DND-41 (cell line): Measurements from ENCODE around the gene SGSH.

Source experiments
- ATAC-seq: fragments of 200-7000 bp; cut with Tn5 transposase; 3 replicates; pipeline ENCODE4 v1.9.1; 2021; ENCODE audit warnings: low read depth; ENCODE audit not compliant: insufficient read depth
- DNase-seq: peaks from one replicate; pipeline ENCODE4 v3.0.0-alpha.2; 2020
- H2AFZ ChIP-seq: 2 replicates; pipeline ENCODE4 v1.6.0; 2012; ENCODE audit warnings: low read depth, low read length
- H3K27ac ChIP-seq: 2 replicates; pipeline ENCODE4 v1.5.1; 2012; ENCODE audit warnings: low read length, inconsistent platforms
- H3K27me3 ChIP-seq: fragments of 200-600 bp; sonication (generic); 2 replicates; pipeline ENCODE4 v1.6.0; 2012; ENCODE audit warnings: low read length, mild to moderate bottlenecking, inconsistent platforms; ENCODE audit not compliant: insufficient read depth, poor library complexity
- H3K36me3 ChIP-seq: 2 replicates; pipeline ENCODE4 v1.5.1; 2012; ENCODE audit warnings: low read length, inconsistent platforms; ENCODE audit not compliant: insufficient read depth
- H3K4me1 ChIP-seq: 2 replicates; pipeline ENCODE4 v1.5.1; 2012; ENCODE audit warnings: mild to moderate bottlenecking, low read length; ENCODE audit not compliant: insufficient read depth
- H3K4me2 ChIP-seq: 2 replicates; pipeline ENCODE4 v1.6.0; 2012; ENCODE audit warnings: mild to moderate bottlenecking, moderate library complexity, low read length, inconsistent platforms; ENCODE audit not compliant: insufficient read depth
- H3K4me3 ChIP-seq, 2 experiments: fragments of 200-600 bp in 1 of 2; shearing (Covaris generic) in 1 of 2; 2 replicates each; pipeline ENCODE4 v1.5.1; 2012 to 2016; ENCODE audit warnings: inconsistent platforms in 2 of 2, low read length in 2 of 2, mild to moderate bottlenecking in 2 of 2, low read depth in 1 of 2, moderate library complexity in 1 of 2
- H3K79me2 ChIP-seq: 2 replicates; pipeline ENCODE4 v1.6.0; 2012; ENCODE audit warnings: low read length, inconsistent platforms; ENCODE audit not compliant: insufficient read depth
- H3K9ac ChIP-seq: 2 replicates; pipeline ENCODE4 v1.6.0; 2012; ENCODE audit warnings: low read depth, mild to moderate bottlenecking, inconsistent platforms, low read length, moderate library complexity
- H3K9me3 ChIP-seq: 2 replicates; pipeline ENCODE4 v1.5.1; 2012; ENCODE audit warnings: low read length, moderate library complexity, mild to moderate bottlenecking, inconsistent platforms; ENCODE audit not compliant: insufficient read depth, severe bottlenecking
- H4K20me1 ChIP-seq: 2 replicates; pipeline ENCODE4 v1.6.0; 2012; ENCODE audit warnings: low read length; ENCODE audit not compliant: insufficient read depth
- CTCF ChIP-seq: IDR thresholded peaks from 2 replicates; pipeline ENCODE4 v1.5.1; 2012; ENCODE audit warnings: borderline replicate concordance, low read length, moderate library complexity, mild to moderate bottlenecking; ENCODE audit not compliant: poor library complexity, severe bottlenecking; ENCODE audit errors: extremely low read depth
- EZH2 ChIP-seq: IDR thresholded peaks from 3 replicates; pipeline ENCODE4 v1.6.1; 2012; ENCODE audit warnings: borderline replicate concordance, low read depth, mild to moderate bottlenecking, moderate library complexity, low read length, inconsistent platforms; ENCODE audit not compliant: severe bottlenecking

SGSH gene

GRCh38 chr17:80177986-80178595 is 42.0 kb downstream of the SGSH start:
- no peaks in the 10 kb centered on the region for H3K36me3 ChIP-seq
- H3K79me2 ChIP-seq, result no peaks in the 10 kb centered on the region
- TF ChIP-seq CTCF (no peak), EZH2 (no peak)
- DNase-seq (no peak), ATAC-seq (no peak)
- peaks cover 9% of the 10 kb centered on the region for H3K27me3 ChIP-seq
- H3K27ac ChIP-seq, result no peak overlapping the region
- no peak overlapping the region for H3K9ac ChIP-seq
- H3K4me1 ChIP-seq, result no peaks in the 10 kb centered on the region
- H3K4me2 ChIP-seq, result no peak overlapping the region
- no peak overlapping the region for H3K4me3 ChIP-seq
- H2AFZ ChIP-seq, result no peak overlapping the region
- no peaks in the 10 kb centered on the region for H3K9me3 ChIP-seq
- no peaks in the 10 kb centered on the region for H4K20me1 ChIP-seq

GRCh38 chr17:80176757-80177156 is 43.4 kb downstream of the SGSH start:
- no peak overlapping the region for H3K9ac ChIP-seq

DNA sequence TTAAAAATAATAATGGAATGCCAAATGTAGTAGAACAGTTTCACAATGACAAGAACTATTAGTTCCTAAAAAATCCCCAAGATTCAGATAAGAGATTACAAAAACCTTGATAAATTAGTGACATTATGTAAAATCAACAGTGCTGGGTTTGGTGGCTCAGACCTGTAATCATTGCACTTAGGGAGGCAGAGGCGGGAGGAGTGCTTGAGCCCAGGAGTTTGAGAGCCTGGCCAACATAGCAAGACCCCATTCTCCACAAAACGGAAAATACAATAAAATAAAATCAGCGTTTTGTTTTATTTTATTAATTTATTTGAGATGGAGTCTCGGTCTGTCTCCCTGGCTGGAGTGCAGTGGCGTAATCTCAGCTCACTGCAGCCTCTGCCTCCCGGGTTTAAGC is 46.2 kb downstream of the SGSH start:
- Histone ChIP-seq H4K20me1 (no peaks in the 10 kb centered on the region), H3K27me3 (peaks cover 4% of the 10 kb centered on the region), H3K27ac (no peak overlapping the region), H3K79me2 (no peaks in the 10 kb centered on the region), H3K4me2 (no peak overlapping the region), H3K4me1 (no peaks in the 10 kb centered on the region), H3K4me3 (no peak overlapping the region), H3K9ac (no peak overlapping the region), H3K9me3 (no peaks in the 10 kb centered on the region), H2AFZ (no peak overlapping the region), H3K36me3 (no peaks in the 10 kb centered on the region)
- no peak for DNase-seq
- no peak for ATAC-seq
- TF ChIP-seq CTCF, result no peak
- TF ChIP-seq EZH2, result no peak

More at GRCh38 chr17:80176757-80177156, 43.4 kb downstream of the SGSH start:
- no peaks in the 10 kb centered on the region for H3K4me1 ChIP-seq
- no peak for TF ChIP-seq EZH2
- TF ChIP-seq CTCF, result no peak
- no peak overlapping the region for H3K4me2 ChIP-seq
- H3K27me3 ChIP-seq, result peaks cover 9% of the 10 kb centered on the region
- no peak for ATAC-seq
- H3K4me3 ChIP-seq, result no peak overlapping the region
- no peak overlapping the region for H3K27ac ChIP-seq
- no peak for DNase-seq
- no peaks in the 10 kb centered on the region for H3K36me3 ChIP-seq
- no peaks in the 10 kb centered on the region for H4K20me1 ChIP-seq
- H3K79me2 ChIP-seq, result no peaks in the 10 kb centered on the region
- no peaks in the 10 kb centered on the region for H3K9me3 ChIP-seq
- H2AFZ ChIP-seq, result no peak overlapping the region

DNA sequence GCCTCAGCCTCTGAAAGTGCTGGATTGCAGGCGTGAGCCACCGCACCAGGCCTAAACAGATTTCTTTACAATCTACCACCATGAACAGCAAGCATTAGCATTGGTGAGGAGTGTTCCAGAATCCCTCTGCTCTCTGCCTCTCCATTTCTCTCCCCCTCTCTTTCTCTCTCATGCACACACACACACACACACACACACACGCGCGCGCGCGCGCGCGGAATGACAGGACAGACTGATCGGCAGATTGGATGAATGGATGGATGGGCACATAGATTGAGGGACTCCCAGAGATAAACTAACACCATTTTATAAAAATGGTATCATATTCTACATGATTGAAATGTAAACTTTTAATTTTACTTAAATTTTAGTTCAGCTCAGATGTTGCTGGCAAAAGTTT is 47.0 kb downstream of the SGSH start:
- Histone ChIP-seq H3K9ac (no peak overlapping the region), H4K20me1 (no peaks in the 10 kb centered on the region), H3K4me3 (no peak overlapping the region), H3K27ac (no peak overlapping the region), H3K4me1 (no peaks in the 10 kb centered on the region), H3K27me3 (peaks cover 4% of the 10 kb centered on the region), H3K4me2 (no peak overlapping the region), H3K36me3 (no peaks in the 10 kb centered on the region), H3K79me2 (no peaks in the 10 kb centered on the region), H2AFZ (no peak overlapping the region), H3K9me3 (no peaks in the 10 kb centered on the region)
- no peak for DNase-seq
- TF ChIP-seq EZH2 (no peak), CTCF (no peak)
- no peak for ATAC-seq
